ENCODE results near the gene IER2.

IER2 gene

DNA sequence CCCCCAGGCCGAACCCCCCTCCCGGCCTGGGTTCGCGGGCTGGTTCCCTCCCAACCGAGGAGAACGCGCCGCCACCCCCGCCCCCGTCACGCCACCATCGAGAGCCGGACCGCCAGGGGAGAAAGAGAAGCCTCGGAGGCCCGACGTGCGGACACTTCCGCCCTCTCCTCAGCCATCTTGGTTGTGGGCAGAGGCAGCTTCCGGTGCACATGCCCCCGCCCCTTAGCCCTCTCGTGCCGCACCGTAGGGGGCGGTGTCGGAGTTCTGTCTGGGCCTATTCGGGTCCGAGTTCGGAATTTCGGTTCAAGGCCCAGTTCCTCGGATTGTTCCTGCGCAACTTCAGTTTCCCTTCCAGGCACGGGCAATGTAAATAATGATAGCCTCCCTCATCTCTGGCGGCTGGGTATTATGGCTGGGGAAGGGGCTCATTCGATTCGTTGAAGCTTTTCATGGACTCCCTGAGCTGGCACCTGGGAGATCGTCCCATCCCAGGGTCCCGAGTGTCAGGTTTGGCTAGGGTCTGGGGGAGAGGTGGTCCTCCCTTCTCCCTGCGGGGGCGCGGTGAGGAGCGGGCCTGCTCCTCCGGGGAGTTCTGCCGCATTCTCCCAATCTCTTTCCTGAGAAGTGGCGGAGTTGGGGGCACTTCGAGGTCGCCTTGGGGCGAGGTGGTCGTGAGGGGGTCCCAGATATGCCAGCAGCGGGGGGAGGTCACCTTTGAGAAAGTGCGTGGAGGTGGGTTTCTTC is at the start of gene IER2, which contains the start of gene STX10:
IER2 (plus strand) TSS at position 225 of the 744 bp plus-strand sequence. CDS start 2,776 bp downstream, outside the sequence.
STX10 (minus strand) TSS at position 189 of the 744 bp plus-strand sequence. CDS start 202 bp downstream, outside the sequence.
- Histone ChIP-seq H3K4me3 (ENCODE audit: low read depth, low read length) (peak within 1 kb of the TSS; percentile 89), H3K36me3 (ENCODE audit: control insufficient read depth, insufficient read depth, low read length) (peaks cover 15% of the 10 kb centered on the region), H3K27me3 (ENCODE audit: control insufficient read depth, insufficient read depth, low read length) (no peaks in the 10 kb centered on the region), H3K9ac (ENCODE audit: low read depth, low read length) (peak within 1 kb of the TSS; percentile 96), H3K4me1 (ENCODE audit: control insufficient read depth, insufficient read depth, low read length) (no peaks in the 10 kb centered on the region), H3K9me3 (ENCODE audit: control insufficient read depth, insufficient read depth, low read length) (no peaks in the 10 kb centered on the region)

DNA sequence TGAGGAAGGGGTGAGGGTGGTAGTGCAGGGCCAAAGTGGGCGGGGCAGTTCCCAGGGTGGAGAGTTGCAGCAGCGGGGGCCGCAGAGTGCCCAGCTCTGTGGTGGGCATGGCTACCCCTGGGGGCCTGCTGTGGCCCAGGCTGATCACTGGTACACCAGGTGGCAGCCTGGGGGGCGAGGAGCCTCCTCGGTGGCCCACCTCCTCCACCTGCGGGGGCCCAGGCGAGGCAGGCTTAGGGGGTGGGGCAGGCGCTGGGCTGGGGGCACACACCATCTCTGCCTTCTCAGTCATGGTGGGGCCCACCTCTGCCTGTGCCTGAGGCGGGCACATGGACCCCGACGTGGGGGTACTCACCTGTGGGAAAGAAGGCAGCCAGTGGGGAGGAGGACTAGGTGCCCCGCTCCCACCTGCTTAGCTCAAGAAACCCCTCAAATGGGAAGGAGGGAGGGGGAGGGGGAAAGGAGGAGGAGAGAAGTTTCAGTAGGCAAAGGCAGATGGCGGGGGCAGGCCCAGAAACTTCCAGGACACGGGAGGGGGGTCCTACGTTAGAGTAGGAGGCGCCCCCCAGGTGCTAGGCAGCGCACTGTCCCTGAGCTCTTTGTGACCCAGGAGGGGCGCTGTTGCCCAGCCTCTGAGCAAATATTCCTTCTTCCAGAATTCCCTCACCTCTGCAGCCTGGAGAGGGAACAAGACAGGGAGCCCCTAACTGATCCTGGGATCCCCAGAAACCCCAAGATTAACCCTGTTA is 49.2 kb upstream of the IER2 start:
- Histone ChIP-seq H3K4me1 (ENCODE audit: control insufficient read depth, insufficient read depth, low read length) (peaks cover 16% of the 10 kb centered on the region), H3K4me3 (ENCODE audit: low read depth, low read length) (no peak overlapping the region), H3K36me3 (ENCODE audit: control insufficient read depth, insufficient read depth, low read length) (peaks cover 4% of the 10 kb centered on the region), H3K27me3 (ENCODE audit: control insufficient read depth, insufficient read depth, low read length) (peaks cover 41% of the 10 kb centered on the region), H3K9me3 (ENCODE audit: control insufficient read depth, insufficient read depth, low read length) (no peaks in the 10 kb centered on the region), H3K9ac (ENCODE audit: low read depth, low read length) (no peak overlapping the region)

DNA sequence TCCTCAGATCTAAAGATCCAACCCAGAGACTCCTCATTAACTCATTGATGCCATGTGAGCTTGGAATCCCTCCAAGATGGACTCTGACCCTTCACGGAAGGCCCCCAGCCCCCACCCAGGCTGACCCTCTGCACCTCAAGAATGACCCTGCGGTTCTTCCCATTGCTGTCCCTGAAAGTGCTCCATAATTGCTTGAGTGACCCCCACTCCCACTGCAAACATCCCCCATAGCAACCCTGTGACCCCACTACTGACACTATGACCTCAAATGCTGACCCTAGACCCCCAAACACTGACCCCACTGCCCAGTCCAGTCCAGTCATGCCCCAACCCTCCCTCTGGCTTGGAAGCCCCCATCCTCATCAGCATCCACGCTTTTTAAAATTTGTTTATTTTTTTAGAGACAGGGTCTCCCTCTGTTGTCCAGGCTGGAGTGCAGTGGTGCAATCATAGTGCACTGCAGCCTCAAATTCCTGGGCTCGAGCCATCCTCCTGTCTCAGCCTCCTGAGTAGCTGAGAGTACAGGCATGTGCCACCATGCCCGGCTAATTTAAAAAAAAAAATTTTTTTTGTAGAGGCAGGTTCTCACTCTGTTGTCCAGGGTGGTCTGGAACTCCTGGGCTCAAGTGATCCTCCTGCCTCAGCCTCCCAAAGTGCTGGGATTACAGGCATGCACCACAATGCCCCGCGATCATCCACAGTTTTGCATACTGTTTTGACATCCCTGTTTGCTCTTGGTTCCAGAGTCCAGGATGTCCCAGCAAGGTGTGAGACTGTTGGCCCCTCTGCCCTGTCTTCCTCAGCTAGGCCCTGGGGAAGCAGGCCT is 48.4 kb upstream of the IER2 start:
- H3K4me1 ChIP-seq (ENCODE audit: control insufficient read depth, insufficient read depth, low read length): peaks cover 14% of the 10 kb centered on the region
- H3K36me3 ChIP-seq (ENCODE audit: control insufficient read depth, insufficient read depth, low read length): peaks cover 4% of the 10 kb centered on the region
- H3K9me3 ChIP-seq (ENCODE audit: control insufficient read depth, insufficient read depth, low read length): no peaks in the 10 kb centered on the region
- peak overlapping the region; percentile 30 for H3K4me3 ChIP-seq (ENCODE audit: low read depth, low read length)
- no peak overlapping the region for H3K9ac ChIP-seq (ENCODE audit: low read depth, low read length)
- peaks cover 40% of the 10 kb centered on the region for H3K27me3 ChIP-seq (ENCODE audit: control insufficient read depth, insufficient read depth, low read length)

- H3K27me3 ChIP-seq (ENCODE audit: control insufficient read depth, insufficient read depth, low read length): peaks cover 35% of the 10 kb centered on the region
- H3K9me3 ChIP-seq (ENCODE audit: control insufficient read depth, insufficient read depth, low read length): no peaks in the 10 kb centered on the region
- H3K9ac ChIP-seq (ENCODE audit: low read depth, low read length): peak overlapping the region; percentile 47
- peak overlapping the region; percentile 30 for H3K4me3 ChIP-seq (ENCODE audit: low read depth, low read length)
- H3K36me3 ChIP-seq (ENCODE audit: control insufficient read depth, insufficient read depth, low read length): peaks cover 6% of the 10 kb centered on the region
- H3K4me1 ChIP-seq (ENCODE audit: control insufficient read depth, insufficient read depth, low read length): peaks cover 10% of the 10 kb centered on the region
Observed at GRCh38 chr19:13102416-13102665, 47.9 kb upstream of the IER2 start.

- H3K4me3 ChIP-seq (ENCODE audit: low read depth, low read length): peak within 1 kb of the TSS; percentile 30
- H3K9ac ChIP-seq (ENCODE audit: low read depth, low read length): peak within 1 kb of the TSS; percentile 47
- peaks cover 10% of the 10 kb centered on the region for H3K4me1 ChIP-seq (ENCODE audit: control insufficient read depth, insufficient read depth, low read length)
- peaks cover 9% of the 10 kb centered on the region for H3K36me3 ChIP-seq (ENCODE audit: control insufficient read depth, insufficient read depth, low read length)
- peaks cover 35% of the 10 kb centered on the region for H3K27me3 ChIP-seq (ENCODE audit: control insufficient read depth, insufficient read depth, low read length)
- H3K9me3 ChIP-seq (ENCODE audit: control insufficient read depth, insufficient read depth, low read length): no peaks in the 10 kb centered on the region
Observed at GRCh38 chr19:13102666-13103580, 47.3 kb upstream of the IER2 start, which contains the start of gene LYL1. Gene LYL1 (minus strand): TSS chr19:13102858. CDS start chr19:13101171, 1,687 bp downstream.

DNA sequence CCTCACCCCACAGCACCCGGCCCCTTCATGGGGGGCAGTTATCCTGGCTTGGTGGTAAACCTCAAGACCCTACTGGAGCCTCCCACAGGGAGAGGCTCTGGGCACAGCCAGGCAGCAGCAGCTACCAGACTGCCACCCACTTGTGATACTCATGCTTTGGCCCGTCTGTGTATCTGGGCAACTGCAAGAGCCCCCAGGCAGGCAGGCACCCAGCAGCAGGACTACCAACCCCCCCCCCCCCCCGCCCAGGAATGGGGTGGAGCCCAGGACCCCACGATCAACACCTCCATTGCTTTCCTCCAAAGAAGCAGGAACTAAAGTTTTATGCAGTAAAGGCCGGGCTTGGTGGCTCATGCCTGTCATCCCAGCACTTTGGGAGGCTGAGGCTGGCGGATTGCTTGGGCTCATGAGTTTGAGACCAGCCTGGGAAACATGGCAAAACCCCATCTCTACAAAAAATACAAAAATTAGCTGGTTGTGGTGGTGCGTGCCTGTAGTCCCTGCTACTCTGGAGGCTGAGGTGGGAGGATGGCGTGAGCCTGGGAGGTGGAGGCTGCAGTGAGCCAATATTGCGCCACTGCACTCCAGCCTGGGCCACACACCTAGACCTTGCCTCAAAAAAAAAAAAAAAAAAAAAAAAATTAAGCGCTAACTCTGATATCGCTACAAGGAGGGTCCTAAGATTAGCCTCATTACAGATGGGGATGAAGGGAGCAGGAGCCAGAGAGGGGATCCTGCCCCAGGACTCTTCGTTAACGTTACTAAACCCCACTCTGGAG is 46.4 kb upstream of the IER2 start:
- H3K27me3 ChIP-seq (ENCODE audit: control insufficient read depth, insufficient read depth, low read length): peaks cover 29% of the 10 kb centered on the region
- no peaks in the 10 kb centered on the region for H3K9me3 ChIP-seq (ENCODE audit: control insufficient read depth, insufficient read depth, low read length)
- no peak overlapping the region for H3K4me3 ChIP-seq (ENCODE audit: low read depth, low read length)
- H3K4me1 ChIP-seq (ENCODE audit: control insufficient read depth, insufficient read depth, low read length): peaks cover 10% of the 10 kb centered on the region
- no peak overlapping the region for H3K9ac ChIP-seq (ENCODE audit: low read depth, low read length)
- H3K36me3 ChIP-seq (ENCODE audit: control insufficient read depth, insufficient read depth, low read length): peaks cover 9% of the 10 kb centered on the region

- H3K9ac ChIP-seq (ENCODE audit: low read depth, low read length): no peak overlapping the region
- no peak overlapping the region for H3K4me3 ChIP-seq (ENCODE audit: low read depth, low read length)
- H3K27me3 ChIP-seq (ENCODE audit: control insufficient read depth, insufficient read depth, low read length): peaks cover 22% of the 10 kb centered on the region
- H3K4me1 ChIP-seq (ENCODE audit: control insufficient read depth, insufficient read depth, low read length): peaks cover 10% of the 10 kb centered on the region
- H3K9me3 ChIP-seq (ENCODE audit: control insufficient read depth, insufficient read depth, low read length): no peaks in the 10 kb centered on the region
- peaks cover 11% of the 10 kb centered on the region for H3K36me3 ChIP-seq (ENCODE audit: control insufficient read depth, insufficient read depth, low read length)
Observed at GRCh38 chr19:13104360-13104847, 45.8 kb upstream of the IER2 start.

DNA sequence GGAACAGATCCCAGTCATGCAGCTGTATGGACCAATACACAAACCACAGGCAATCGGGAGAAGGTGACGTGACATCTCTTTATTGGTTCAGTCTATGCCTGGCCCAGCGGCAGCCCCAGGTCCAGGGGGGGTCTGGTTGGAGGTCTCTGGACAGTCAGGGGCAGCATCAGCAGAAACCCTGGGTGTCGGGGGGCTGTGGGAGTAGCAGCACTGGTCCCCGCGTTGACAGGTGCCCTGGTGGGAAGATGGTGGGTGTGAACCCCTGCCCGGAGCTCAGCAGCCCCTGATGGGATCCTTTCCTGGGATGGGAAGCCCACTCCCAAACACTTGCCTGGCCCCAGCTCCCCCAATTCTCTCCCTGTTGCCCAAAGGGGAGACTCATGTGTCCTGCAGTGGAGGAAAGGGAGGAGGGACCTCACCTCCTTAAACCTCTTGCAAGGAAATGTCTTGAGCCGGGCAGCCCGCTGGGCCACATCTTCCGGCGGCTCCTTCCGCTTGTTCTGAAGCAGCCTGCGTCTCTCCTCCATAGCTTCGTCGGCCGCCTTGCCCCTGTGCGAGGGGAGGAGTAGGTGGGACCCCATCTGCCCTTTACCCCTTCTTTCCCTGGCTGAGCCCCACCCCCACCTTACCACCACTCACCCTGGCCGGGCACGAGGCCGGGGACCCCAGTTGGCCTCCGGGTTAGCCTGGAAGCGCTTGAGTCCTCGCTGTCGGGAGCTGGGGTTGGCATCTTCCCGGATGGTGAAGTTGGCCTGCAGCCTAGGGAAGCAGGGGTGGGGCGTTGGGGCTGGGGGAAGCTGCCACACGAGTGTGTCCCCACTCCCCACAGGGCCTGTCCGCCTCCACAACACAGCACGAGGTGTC is 45.1 kb upstream of the IER2 start:
- peaks cover 10% of the 10 kb centered on the region for H3K4me1 ChIP-seq (ENCODE audit: control insufficient read depth, insufficient read depth, low read length)
- H3K9ac ChIP-seq (ENCODE audit: low read depth, low read length): no peak overlapping the region
- no peaks in the 10 kb centered on the region for H3K9me3 ChIP-seq (ENCODE audit: control insufficient read depth, insufficient read depth, low read length)
- H3K4me3 ChIP-seq (ENCODE audit: low read depth, low read length): no peak overlapping the region
- peaks cover 18% of the 10 kb centered on the region for H3K36me3 ChIP-seq (ENCODE audit: control insufficient read depth, insufficient read depth, low read length)
- peaks cover 16% of the 10 kb centered on the region for H3K27me3 ChIP-seq (ENCODE audit: control insufficient read depth, insufficient read depth, low read length)

- Histone ChIP-seq H3K4me3 (ENCODE audit: low read depth, low read length) (no peak overlapping the region), H3K27me3 (ENCODE audit: control insufficient read depth, insufficient read depth, low read length) (no peaks in the 10 kb centered on the region), H3K4me1 (ENCODE audit: control insufficient read depth, insufficient read depth, low read length) (no peaks in the 10 kb centered on the region), H3K36me3 (ENCODE audit: control insufficient read depth, insufficient read depth, low read length) (peaks cover 24% of the 10 kb centered on the region), H3K9me3 (ENCODE audit: control insufficient read depth, insufficient read depth, low read length) (no peaks in the 10 kb centered on the region), H3K9ac (ENCODE audit: low read depth, low read length) (no peak overlapping the region)
Observed at GRCh38 chr19:13109361-13110098, 40.7 kb upstream of the IER2 start.
